CD4-positive, alpha-beta T cell treated with Interleukin-21 for 1 hour (primary cell): ENCODE measurements around the gene ANKRD17.
A peak's percentile ranks its signal among the peaks of the same experiment; 100 is the strongest.
"Not testable (repeated sequence)": the region's sequence is repeated elsewhere in the genome, so short reads cannot be mapped to it uniquely, and the experiment has no call there.

Source experiments
- DNase-seq: peaks from one replicate; pipeline ENCODE4 v3.0.0-alpha.2; 2020

The ANKRD17 gene, protein sequence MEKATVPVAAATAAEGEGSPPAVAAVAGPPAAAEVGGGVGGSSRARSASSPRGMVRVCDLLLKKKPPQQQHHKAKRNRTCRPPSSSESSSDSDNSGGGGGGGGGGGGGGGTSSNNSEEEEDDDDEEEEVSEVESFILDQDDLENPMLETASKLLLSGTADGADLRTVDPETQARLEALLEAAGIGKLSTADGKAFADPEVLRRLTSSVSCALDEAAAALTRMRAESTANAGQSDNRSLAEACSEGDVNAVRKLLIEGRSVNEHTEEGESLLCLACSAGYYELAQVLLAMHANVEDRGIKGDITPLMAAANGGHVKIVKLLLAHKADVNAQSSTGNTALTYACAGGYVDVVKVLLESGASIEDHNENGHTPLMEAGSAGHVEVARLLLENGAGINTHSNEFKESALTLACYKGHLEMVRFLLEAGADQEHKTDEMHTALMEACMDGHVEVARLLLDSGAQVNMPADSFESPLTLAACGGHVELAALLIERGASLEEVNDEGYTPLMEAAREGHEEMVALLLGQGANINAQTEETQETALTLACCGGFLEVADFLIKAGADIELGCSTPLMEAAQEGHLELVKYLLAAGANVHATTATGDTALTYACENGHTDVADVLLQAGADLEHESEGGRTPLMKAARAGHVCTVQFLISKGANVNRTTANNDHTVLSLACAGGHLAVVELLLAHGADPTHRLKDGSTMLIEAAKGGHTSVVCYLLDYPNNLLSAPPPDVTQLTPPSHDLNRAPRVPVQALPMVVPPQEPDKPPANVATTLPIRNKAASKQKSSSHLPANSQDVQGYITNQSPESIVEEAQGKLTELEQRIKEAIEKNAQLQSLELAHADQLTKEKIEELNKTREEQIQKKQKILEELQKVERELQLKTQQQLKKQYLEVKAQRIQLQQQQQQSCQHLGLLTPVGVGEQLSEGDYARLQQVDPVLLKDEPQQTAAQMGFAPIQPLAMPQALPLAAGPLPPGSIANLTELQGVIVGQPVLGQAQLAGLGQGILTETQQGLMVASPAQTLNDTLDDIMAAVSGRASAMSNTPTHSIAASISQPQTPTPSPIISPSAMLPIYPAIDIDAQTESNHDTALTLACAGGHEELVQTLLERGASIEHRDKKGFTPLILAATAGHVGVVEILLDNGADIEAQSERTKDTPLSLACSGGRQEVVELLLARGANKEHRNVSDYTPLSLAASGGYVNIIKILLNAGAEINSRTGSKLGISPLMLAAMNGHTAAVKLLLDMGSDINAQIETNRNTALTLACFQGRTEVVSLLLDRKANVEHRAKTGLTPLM (N-terminal part only)

DNA sequence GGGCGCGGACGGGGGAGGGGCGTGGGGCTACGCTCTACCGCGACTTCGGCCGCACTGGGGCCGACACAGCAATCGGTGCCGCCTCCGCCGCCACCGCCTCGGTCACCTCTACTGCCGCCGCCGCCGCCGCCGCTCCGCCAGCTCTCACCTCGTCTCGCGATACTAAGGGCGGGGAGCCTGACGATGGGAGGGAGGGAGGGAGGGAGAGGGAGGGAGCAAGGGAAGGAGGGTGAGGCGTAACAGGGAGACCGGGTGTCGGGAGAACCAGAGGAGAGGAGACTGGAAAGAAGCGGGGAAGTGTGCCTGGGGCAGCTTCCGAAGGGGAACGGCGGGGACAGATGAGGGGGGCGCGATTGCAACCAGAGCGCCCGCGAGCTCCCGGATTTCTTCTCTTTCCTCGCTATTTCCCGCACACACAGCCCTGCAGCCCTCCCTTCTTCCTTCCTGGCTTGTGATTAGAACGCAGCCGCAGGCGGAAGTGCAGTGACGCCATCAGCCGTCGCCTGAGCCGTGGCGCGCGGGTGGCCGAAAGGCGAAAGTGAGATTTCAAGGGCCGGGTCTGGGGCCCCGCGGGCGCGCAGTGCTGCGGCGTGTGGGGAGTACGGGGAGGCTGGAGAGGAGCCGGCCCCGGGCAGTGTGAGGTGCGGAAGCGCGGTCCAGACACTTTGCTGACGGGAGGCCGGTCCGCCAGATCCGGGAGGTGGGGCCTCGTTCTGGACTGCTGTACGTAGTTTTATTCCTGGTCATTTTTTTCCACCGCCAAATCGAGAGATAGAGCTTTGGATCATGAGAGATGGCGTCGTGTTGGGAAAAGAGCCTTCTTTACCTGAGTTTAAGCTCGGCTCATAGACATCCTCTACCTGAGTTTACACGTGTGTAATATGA is at the start of gene ANKRD17:
TSS of gene ANKRD17 (minus strand) at position 113 of the 885 bp plus-strand sequence. CDS start 130 bp downstream, outside the sequence.
- DNase-seq, result peak; percentile 92

DNA sequence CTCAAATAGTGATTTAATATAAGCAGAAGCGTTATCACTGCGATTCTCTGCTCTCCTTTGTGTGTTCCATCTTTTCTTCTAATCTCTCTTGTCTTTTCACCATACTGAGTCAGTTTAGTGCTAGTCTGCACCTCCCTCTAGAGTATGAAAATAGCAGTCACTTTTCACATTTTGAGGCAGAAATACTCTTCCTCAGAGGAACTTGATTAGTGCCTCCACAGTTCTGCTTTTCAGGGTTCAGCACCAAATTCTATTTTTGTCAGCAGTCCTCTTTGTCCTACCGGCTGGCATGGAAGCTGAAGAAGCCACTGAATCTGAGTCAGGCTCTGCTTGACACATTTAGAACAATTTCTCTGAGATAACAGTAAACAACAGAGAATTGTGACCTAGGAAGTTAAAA is 49.7 kb upstream of the ANKRD17 start:
- no peak for DNase-seq

DNA sequence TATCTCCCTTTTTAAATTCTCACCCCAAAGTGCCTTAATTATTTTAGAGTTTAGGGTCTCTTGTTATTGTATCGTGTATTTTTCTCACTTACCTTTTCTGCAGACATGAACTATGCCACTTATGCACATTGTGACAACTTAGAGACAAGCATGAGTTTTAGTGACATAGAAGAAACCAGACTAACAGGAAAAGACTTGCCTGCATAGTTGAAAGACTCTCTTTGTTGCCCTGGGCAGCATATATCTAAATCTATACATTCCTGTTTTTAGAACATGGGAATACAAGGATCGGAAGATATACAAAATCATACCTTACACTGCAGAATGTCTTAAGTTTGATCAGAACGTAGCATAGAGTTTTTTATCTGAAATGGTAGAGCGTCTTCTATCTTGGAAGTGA is 45.1 kb upstream of the ANKRD17 start:
- no peak for DNase-seq

DNA sequence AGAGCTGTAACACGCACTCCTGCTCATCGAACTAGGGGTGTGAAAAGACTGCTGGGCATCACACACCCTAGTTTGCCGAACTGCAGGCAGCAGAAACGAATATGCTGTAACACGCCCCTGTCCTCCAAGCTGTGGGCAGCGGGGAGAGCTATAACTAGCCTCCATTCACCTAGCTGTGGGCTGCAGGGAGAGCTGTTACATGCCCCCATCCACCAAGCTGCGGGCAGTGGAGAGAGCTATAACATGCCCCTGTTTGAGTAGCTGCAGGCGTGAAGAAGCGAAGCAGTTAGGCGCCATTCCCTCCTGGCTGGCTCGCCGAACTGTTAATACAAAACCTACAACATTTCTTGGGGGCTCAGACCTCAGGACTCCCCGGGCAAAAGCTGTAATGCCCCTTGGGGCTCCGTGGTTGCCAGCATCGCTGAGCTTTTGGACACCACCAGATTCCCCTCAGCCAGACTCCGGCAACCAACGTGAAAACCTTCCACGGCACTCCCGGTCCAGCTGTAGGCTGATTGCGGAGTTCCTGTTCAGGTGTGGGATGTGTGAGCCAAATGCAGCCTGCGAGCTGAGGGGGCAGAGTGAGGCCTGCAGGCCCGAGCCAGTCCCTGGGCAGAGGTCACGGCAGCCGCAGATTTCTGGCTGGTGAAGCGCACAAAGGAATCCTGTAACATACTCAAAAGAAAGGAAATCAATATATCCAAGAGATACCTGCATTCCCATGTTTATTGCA is 41.1 kb upstream of the ANKRD17 start:
- no peak for DNase-seq

DNA sequence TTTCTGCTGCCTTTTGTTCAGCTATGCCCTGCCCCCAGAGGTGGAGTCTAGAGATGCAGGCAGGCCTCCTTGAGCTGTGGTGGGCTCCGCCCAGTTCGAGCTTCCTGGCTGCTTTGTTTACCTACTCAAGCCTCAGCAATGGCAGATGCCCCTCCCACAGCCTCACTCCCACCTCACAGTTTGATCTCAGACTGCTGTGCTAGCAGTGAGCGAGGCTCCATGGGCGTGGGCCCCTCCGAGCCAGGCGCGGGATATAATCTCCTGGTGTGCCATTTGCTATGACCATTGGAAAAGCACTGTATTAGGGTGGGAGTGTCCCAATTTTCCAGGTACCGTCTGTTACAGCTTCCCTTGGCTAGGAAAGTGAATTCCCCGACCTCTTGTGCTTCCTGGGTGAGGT is 34.1 kb upstream of the ANKRD17 start:
- not testable (repeated sequence) for DNase-seq

DNA sequence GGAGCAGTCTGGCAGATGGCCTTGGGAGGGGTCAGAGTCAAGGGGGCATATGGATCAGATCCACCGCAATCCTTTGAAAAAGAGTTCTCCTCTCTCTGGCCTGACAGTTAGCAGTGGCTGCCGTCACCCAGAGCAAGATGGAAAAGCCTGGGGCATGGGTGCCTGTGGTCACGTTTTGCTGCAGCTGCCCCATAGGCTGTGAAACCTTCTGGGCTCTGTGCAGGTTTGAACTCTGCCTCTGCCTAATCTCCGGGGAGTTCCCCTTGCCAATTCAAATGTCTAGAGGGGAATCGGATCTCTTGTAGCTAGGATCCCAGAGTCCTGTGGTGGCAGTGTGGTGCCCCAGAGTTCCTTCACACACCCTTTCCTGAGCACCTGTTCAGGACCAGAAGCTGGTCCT is 23.4 kb upstream of the ANKRD17 start:
- DNase-seq, result no peak

DNA sequence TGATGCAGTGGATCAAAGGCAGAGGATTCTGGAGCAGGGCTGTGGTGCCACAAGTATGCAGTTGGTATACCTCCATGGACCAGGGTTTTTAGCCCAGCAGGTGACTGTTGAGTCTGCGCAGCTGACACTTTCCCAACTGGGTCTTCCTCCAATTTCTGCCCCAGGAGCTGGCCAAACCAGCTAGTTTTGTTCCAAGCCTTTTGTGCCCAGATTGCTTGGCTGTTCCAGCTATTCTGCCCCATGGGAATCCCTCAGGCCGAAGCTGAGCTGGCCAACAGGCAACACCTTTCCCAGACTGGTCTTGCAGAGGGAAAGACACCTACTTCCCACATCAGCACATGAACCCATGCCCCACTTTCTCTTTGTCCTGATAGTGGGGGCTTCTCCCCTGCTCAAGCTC is 22.8 kb upstream of the ANKRD17 start:
- no peak for DNase-seq

DNA sequence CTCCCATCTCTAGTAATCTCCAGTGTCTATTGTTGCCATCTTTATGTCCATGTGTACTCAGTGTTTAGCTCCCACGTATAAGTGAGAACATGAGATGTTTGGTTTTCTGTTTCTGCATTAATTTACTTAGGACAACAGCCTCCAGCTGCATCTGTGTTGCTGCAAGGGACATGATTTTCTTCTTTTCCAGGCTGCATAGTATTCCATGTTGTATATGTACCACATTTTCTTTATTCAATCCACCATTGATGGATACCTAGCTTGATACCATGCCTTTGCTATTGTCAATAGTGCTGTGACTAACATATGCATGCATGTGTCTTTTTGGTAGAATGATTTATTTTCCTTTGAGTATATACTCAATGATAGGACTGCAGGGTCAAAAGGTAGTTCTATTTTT is 18.6 kb upstream of the ANKRD17 start:
- DNase-seq, result no peak

DNA sequence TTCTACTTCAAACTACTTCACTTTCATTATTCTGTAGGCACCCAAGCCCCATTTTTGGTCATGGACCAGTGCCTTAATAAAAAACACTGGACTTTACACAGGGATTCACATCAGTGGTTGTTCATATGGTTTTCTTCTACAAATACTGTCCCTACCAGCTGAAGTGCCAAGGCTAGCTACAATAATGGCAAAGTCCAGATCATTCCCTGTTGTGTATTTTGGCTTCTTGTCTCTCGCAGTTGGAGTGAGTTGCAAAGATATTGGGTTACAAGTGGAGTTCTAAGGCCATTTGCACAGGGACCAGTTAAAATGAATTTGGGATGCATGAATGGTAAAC is 16.7 kb upstream of the ANKRD17 start:
- no peak for DNase-seq

DNA sequence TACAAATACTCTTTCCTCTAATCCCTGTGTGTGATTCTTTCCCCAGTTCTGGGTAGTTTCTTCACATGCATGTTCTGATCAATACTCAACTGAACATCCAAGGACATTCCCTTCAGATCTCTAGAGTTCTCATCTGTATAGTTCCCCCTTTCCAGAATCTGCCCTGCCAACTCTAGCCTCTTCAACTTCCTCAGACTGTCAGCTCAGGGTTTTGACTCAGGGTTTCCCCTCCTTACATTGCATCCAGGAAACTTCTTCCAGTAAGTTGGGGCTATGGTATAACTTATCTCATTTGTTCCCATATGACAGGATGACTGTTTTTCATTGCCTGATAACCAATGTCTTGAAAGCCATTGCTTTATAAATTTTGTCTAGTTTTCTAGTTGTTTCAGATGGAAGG is 14.2 kb upstream of the ANKRD17 start:
- no peak for DNase-seq

DNA sequence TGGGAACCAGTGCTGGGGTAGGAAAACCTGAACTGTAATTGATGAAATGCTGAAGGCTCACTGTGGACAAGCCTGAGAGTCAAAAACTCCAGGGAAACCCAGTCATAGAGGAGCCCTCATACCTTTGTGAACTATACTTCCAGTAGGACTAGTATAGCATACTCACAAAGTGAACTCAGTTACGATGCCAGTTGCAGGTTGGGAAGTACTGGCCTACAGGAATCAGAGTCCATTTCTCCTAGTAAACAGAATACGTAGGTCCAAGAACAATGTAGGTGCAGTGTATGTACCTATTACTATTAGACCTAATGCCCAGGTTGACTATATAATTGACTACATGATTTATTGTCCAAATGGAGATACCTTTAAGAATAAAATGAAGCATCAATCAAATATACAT is 8.5 kb upstream of the ANKRD17 start:
- DNase-seq, result no peak

DNA sequence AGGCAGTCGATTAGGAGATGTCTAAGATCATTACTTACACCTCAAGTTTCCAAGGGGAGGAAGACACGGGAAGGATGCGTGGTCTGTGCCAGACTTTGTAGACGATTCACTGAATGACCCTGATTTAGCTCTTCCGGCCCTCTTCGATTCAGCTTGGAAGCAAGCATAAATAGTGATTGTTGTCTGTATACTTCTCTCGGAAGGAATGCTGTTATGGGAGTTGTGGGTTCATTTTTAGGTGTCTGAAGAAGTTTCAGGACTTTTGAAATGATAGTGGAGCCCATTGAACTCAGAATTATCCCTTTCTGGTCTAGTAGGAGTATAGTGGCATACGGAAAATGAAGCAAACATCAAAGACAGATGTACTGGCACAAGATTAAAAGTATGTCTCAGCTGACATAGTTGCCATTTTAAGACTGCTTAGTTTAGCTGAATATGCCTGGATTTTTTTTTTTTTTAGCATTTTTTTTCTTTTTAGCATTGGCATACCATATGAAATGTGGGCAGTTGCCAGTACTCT is 1.0 kb upstream of the ANKRD17 start:
- peak; percentile 35 for DNase-seq

DNA sequence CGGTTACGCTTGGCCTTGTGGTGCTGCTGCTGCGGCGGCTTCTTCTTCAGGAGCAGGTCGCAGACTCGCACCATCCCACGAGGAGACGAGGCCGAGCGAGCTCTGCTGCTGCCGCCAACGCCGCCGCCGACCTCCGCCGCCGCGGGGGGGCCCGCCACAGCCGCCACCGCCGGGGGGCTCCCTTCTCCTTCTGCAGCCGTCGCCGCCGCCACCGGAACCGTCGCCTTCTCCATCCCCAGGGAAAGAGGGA is 237 bp downstream of the ANKRD17 start:
- no peak for DNase-seq

DNA sequence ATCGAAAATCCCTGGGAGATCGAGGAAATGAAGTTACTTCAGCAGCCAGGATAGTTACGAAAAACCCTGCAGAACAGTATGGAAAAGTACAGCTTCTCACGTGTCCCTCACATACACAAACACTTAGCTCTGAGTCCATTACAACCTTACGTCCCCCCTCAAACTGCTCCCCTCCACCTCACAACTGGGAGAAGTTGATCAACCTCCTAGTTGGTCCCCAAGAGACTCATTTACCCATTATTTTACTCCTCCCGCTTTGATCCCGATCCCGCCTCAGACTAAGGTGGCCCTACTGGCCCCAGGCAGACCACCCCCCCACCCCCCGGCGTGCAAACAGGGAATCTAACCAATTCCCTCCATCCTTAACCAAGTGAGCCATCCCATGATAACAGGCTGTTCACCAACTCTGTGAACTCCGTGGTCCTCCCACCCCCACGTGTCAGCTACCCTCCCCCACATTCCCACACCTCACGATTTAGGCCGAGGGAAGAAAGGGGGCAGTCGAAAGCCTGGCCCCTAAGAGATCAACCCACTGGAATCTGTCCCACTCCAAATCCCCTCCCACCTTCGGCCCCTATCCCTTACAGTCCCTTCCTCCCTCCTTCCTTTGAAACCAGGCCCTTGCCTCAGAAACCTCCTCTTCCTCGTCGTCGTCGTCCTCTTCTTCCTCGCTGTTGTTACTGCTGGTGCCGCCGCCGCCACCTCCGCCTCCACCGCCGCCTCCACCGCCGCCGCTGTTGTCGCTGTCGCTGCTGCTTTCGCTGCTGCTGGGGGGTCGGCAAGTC is 755 bp downstream of the ANKRD17 start:
- DNase-seq, result peak; percentile 7

DNA sequence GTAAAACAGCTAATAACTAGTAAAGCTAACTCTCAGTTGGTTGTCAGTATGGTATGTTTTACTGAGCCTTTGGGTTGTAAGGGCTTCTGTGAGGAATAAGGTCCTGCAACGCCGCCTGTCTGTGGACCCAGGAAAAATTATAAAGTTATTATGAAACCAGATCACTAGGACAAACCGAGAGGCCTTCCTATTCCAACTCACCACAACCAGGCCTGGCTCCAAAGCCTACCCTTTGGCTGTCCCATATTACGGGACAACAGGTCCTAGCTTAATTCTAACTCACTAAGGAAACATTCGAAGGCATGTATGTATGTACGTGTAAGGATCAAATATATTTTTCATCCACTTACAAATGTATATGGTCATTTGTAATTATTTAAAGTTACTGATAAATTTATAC is 1.4 kb downstream of the ANKRD17 start:
- peak; percentile 80 for DNase-seq

DNA sequence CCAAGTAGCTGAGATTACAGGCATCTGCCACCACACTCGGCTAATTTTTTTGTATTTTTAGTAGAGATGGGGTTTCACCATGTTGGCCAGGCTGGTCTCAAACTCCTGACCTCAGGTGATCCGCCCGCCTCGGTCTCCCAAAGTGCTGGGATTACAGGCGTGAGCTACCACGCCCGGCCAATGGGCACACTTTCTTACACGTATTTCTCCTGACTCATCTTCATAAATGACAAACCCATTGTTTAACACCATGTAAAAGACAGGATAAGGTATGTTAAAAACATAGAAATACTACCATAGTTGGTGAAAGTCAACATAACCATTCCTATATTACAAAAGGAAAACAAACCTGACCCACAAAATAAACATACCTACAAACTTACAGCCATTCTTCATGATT is 2.8 kb downstream of the ANKRD17 start:
- not testable (repeated sequence) for DNase-seq

DNA sequence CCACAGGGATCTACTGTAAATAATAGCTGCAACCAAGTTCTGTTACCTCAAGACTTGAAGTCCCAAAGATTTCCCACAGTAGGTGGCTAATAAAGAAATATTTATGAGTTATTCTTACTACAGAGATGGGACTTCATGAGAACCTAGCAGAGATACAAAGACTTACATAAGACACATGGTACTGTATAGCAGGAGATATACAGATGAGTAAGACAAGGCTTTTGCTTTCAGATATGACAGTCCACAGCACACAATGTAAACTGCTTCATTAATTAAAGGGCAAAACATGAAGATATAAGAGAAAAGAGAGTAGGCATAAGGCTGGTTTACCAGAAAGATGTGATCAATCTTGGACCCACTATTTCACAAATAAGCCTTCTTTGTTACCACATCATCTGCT is 6.6 kb downstream of the ANKRD17 start:
- no peak for DNase-seq

DNA sequence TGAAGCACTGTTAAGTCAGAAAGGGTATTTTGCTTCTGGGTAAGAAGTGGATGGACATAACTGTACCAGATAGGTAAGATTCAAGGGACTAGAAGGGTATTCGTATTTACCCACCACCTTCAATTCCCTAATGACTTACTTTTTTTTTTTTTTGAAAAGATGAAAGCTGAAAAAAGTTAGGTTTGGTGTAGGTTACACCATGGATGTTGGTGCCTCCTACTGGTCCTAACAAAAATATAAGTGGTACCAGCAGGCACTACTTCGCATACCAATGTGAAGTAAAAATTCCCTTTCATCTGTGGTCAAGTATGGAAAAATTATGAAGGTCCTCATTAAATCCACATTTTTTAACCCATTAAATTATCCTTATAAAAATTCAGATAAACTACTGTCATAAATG is 7.2 kb downstream of the ANKRD17 start:
- DNase-seq, result no peak

DNA sequence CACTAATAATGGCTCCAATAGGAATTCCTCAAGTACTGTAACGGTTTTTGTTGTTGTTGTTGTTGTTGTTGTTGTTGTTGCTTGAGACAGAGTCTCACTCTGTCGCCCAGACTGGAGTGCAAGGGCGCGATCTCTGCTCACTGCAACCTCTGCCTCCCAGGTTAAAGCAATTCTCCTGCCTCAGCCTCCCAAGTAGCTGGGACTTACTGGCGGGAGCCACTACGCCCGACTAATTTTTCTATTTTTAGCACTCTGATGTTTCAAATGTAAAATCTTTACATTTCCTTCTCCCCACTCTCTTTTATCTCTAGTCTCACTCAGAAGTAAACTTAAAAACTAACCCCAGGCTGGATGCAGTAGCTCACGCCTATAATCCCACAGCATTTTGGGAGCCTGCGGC is 8.0 kb downstream of the ANKRD17 start:
- no peak for DNase-seq

DNA sequence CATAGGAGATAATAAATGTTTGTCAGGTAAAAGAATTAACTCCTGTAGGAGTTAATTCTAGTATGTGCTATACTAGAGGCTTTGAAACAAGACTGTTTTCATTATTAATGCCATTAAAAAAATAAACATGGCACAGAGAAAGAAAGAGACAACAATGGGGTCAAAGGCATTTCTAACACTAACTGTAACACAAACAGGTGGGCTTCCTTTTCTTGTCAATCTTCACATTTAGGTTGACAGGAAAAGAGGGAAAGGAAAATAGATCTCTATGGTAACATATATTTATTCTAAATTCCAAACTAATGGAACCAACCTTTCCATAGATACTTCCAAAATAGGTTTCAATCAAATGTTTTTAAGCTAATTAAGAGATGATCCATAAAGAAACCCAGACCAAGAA is 9.8 kb downstream of the ANKRD17 start:
- DNase-seq, result no peak

DNA sequence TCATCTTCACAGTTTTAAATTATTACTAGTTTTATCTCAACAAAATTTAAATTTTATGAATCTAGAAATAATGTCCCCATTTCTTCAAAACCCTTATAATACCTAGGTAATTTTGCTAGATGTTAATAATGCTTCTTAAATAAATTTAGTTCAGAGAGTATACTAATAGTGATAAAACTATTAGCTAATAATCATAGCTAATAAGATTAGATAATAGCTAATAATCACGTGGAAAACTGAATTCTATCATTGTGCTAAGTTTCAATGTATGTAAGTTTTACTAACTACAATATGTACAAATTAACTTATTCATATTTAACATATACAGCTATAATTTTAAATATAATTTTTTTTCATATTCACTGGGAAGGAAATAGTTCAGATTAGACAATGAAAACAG is 10.2 kb downstream of the ANKRD17 start:
- DNase-seq, result no peak
